AG04450 (cell line): ENCODE results near the gene TCP11L1. TPM values are rescaled to one million over a fixed set of nuclear protein-coding genes. Genes with fewer than 3 reads are reported as not detected.
"Not testable (repeated sequence)": the region's sequence is repeated elsewhere in the genome, so short reads cannot be mapped to it uniquely, and the experiment has no call there.

Experiments used
- CTCF ChIA-PET: fragments of 300-600, 350-600 bp; formaldehyde crosslinking; extraction: SDS; loops from one replicate; lab custom pipeline; 2022; ENCODE audit warnings: antibody characterized with exemption, inconsistent platforms; lab: Charles Lee
- POLR2A ChIA-PET: fragments of 350-600 bp; formaldehyde crosslinking; extraction: SDS; loops from one replicate; lab custom pipeline; 2021; ENCODE audit warnings: antibody characterized with exemption, inconsistent platforms; lab: Yijun Ruan, JAX
- DNase-seq: peaks from one replicate; pipeline ENCODE4 v3.0.0-alpha.2; 2011; ENCODE audit warnings: low read depth, low spot score
- H3K27ac ChIP-seq: one replicate; pipeline ENCODE4 v1.5.1; 2012; ENCODE audit warnings: low read depth, low read length, control low read depth
- H3K27me3 ChIP-seq: one replicate; pipeline ENCODE4 v1.6.0; 2012; ENCODE audit warnings: low read length; ENCODE audit not compliant: control insufficient read depth, insufficient read depth
- H3K4me3 ChIP-seq: 2 replicates; pipeline ENCODE4 v1.5.1; 2011; ENCODE audit warnings: mild to moderate bottlenecking, low read depth, low read length, control low read depth
- H3K9me3 ChIP-seq: 2 replicates; pipeline ENCODE4 v1.5.1; 2012; ENCODE audit warnings: low read length; ENCODE audit not compliant: control insufficient read depth, insufficient read depth
- CTCF ChIP-seq: IDR thresholded peaks from 2 replicates; pipeline ENCODE4 v1.5.1; 2011; ENCODE audit warnings: low read depth, low read length, control low read depth, inconsistent platforms
- polyA plus RNA-seq: library from polyadenylated mRNA; depleted of rRNA; stranded (reverse); fragments of >200 nt; gene quantifications from 2 replicates; pipeline ENCODE4 v1.2.3, GENCODE V29; 2011; rRNA removed
- small RNA-seq: library from RNA; depleted of rRNA; stranded (forward); fragments of <200 nt; gene quantifications from one replicate; pipeline ENCODE3, GENCODE V24; 2012; ENCODE audit warnings: low read depth; ENCODE audit not compliant: insufficient read length

Gene TCP11L1
- polyA plus RNA-seq, 1 experiment: 21.4 TPM

- ChIA-PET POLR2A (no interaction called here), CTCF (no interaction called here)
- H3K27ac ChIP-seq: no peak overlapping the region
- H3K9me3 ChIP-seq: no peaks in the 10 kb centered on the region
- no peak overlapping the region for H3K4me3 ChIP-seq
- TF ChIP-seq CTCF: no peak
- no peak for DNase-seq
- no peaks in the 10 kb centered on the region for H3K27me3 ChIP-seq
These were observed 77.2 kb downstream of the TCP11L1 start for GRCh38 chr11:33116535-33116934.

GRCh38 chr11:33122696-33123095 is 83.3 kb downstream of the TCP11L1 start:
- DNase-seq, H3K4me3 ChIP-seq, H3K27ac ChIP-seq, CTCF ChIA-PET, H3K27me3 ChIP-seq, H3K9me3 ChIP-seq: not testable (repeated sequence)
- POLR2A ChIA-PET: interaction anchor here (1.5 kb wide), 1 partner anchor 11 kb away, joined by 3 read pairs; no protein-coding TSS in a partner anchor

Small RNA genes lying within 50 kb of the gene (small RNA-seq; reads per million reads assigned to genes)
- not detected for gene RF00019

Other genes with a start within 250 kb of the TCP11L1 start
- not detected in 2 replicates for gene CCDC73, start 244.9 kb upstream of the TCP11L1 start, polyA plus RNA-seq
- gene PRRG4, start 209.6 kb upstream of the TCP11L1 start, polyA plus RNA-seq: not detected in 2 replicates
- 14.6 and 16.4 TPM in 2 replicates for gene QSER1, start 146.8 kb upstream of the TCP11L1 start, polyA plus RNA-seq
- 13.5 and 17.8 TPM in 2 replicates for gene DEPDC7, start 23.7 kb upstream of the TCP11L1 start, polyA plus RNA-seq
- 29.9 and 38.6 TPM in 2 replicates for gene CSTF3, start 121.9 kb downstream of the TCP11L1 start, polyA plus RNA-seq
- 26.1 and 30.7 TPM in 2 replicates for gene HIPK3, start 217.8 kb downstream of the TCP11L1 start, polyA plus RNA-seq